Measurements from ENCODE around the gene CSRNP3. TPM values are rescaled to one million over a fixed set of nuclear protein-coding genes. Genes with fewer than 3 reads are reported as not detected.

The CSRNP3 gene
- total RNA-seq, 3 donors from 2014 or later (not counting 1 experiment from before 2014, with no cell fraction given): not detected

DNA sequence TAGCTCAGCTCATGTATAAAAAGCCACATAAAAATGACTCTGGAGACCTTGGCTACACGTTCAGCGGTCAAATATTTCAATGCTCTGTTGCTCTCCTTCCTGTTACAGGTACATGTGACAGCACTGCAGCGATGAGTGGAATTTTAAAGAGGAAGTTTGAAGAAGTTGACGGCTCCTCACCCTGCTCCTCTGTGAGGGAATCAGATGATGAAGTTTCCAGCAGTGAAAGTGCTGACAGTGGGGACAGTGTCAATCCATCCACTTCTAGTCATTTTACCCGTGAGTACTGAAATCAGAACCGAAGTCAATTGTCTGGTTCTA lies 125.4 kb downstream of the CSRNP3 start:
- DNase-seq (peak in 1 of 2 donors; percentile 1), ATAC-seq (no peak)
- 24% methylated on average over 6 of the region's 6 CpGs for WGBS (ENCODE audit: insufficient coverage)
- Mint-ChIP-seq H3K36me3 (no peaks in the 10 kb centered on the region), H3K27me3 (ENCODE audit: low read depth in 2 of 2) (peaks cover 2 to 7% of the 10 kb centered on the region in 2 donors), H3K9me3 (no peaks in the 10 kb centered on the region), H3K27ac (no peak overlapping the region), H3K4me3 (no peak overlapping the region), H3K4me1 (no peaks in the 10 kb centered on the region)
- Histone ChIP-seq H3K27me3 (ENCODE audit: control insufficient read depth, insufficient read depth, low read length) (no peaks in the 10 kb centered on the region), H3K27ac (ENCODE audit: low read length) (no peak overlapping the region), H3K4me3 (ENCODE audit: low read length) (no peak overlapping the region), H3K9me3 (ENCODE audit: control insufficient read depth, insufficient read depth, low read length) (peaks cover 3% of the 10 kb centered on the region), H3K4me1 (ENCODE audit: control insufficient read depth, insufficient read depth, low read length) (no peaks in the 10 kb centered on the region), H3K36me3 (ENCODE audit: control insufficient read depth, insufficient read depth, low read length) (no peaks in the 10 kb centered on the region)
- intact Hi-C loops (cut with micrococcal nuclease): no loop called here
- TF ChIP-seq, protein P1, sequence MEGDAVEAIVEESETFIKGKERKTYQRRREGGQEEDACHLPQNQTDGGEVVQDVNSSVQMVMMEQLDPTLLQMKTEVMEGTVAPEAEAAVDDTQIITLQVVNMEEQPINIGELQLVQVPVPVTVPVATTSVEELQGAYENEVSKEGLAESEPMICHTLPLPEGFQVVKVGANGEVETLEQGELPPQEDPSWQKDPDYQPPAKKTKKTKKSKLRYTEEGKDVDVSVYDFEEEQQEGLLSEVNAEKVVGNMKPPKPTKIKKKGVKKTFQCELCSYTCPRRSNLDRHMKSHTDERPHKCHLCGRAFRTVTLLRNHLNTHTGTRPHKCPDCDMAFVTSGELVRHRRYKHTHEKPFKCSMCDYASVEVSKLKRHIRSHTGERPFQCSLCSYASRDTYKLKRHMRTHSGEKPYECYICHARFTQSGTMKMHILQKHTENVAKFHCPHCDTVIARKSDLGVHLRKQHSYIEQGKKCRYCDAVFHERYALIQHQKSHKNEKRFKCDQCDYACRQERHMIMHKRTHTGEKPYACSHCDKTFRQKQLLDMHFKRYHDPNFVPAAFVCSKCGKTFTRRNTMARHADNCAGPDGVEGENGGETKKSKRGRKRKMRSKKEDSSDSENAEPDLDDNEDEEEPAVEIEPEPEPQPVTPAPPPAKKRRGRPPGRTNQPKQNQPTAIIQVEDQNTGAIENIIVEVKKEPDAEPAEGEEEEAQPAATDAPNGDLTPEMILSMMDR (IDR thresholded peaks at IDR 0.05): no peak

DNA sequence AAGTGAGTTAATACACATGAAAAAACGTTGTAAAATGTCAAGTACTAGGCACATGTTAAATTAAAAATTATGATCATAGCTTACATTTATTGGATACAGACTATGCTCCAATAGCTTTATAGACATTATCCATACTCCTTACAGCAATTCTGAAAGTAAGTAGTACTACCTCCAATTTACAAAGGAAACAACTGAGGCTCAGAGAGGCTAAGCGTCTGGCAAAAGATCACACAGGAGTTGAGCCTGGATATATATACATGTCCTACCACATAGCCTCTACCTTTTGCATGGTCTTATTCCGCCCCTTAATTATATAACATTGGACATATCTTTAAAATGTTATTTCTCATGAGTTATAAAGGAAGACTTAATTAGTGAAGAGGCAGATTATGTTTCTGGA lies 127.3 kb downstream of the CSRNP3 start:
- Mint-ChIP-seq H3K4me3 (no peak overlapping the region), H3K4me1 (no peaks in the 10 kb centered on the region), H3K9me3 (no peaks in the 10 kb centered on the region), H3K36me3 (no peaks in the 10 kb centered on the region), H3K27me3 (ENCODE audit: low read depth in 2 of 2) (peaks cover 2 to 7% of the 10 kb centered on the region in 2 donors), H3K27ac (no peak overlapping the region)
- H3K4me1 ChIP-seq (ENCODE audit: control insufficient read depth, insufficient read depth, low read length): no peaks in the 10 kb centered on the region
- H3K9me3 ChIP-seq (ENCODE audit: control insufficient read depth, insufficient read depth, low read length): no peaks in the 10 kb centered on the region
- H3K36me3 ChIP-seq (ENCODE audit: control insufficient read depth, insufficient read depth, low read length): no peaks in the 10 kb centered on the region
- intact Hi-C loops (cut with micrococcal nuclease): no loop called here
- TF ChIP-seq, protein P1 (IDR thresholded peaks at IDR 0.05): no peak
- DNase-seq: no peak
- WGBS (ENCODE audit: insufficient coverage): 100% methylated on average over 1 of the region's 3 CpGs
- no peak overlapping the region for H3K27ac ChIP-seq (ENCODE audit: low read length)
- no peak for ATAC-seq
- no peak overlapping the region for H3K4me3 ChIP-seq (ENCODE audit: low read length)
- no peaks in the 10 kb centered on the region for H3K27me3 ChIP-seq (ENCODE audit: control insufficient read depth, insufficient read depth, low read length)

DNA sequence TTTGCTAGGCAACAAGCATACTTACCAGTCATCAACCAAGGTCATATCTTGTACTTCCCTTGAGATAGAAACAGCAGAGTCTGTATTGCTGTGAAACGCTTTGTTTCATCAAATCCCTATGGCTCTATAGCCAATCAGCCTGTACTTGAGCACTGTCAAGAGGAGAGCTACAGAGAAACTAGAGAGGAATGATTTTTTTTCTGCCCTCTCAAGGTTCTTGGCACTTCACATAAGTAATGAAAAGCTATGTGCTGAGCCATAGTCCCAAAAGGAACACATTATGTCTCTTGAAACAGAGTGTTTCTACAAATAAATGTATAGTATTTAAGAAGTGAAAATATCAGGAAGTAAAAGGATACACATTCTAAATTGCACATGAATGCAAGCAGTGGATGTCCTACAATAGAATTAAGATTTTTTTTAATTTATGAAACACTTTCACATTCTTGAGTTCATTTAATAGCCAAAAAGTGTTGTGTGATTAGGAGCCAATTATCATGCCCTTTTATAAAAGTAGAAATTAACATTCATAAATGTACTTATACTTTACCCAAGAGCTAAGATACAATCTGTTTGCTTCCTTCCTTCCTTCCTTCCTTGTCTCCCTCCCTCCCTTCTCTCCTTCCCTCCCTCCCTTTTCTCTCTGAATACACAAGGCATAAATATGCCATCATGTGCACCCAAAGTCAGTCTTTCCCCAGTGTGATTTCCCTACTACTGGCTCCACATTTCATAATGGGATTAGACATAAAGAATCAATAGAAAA lies 131.8 kb downstream of the CSRNP3 start:
- Histone ChIP-seq H3K36me3 (ENCODE audit: control insufficient read depth, insufficient read depth, low read length) (no peaks in the 10 kb centered on the region), H3K27ac (ENCODE audit: low read length) (no peak overlapping the region), H3K4me3 (ENCODE audit: low read length) (no peak overlapping the region), H3K27me3 (ENCODE audit: control insufficient read depth, insufficient read depth, low read length) (no peaks in the 10 kb centered on the region), H3K9me3 (ENCODE audit: control insufficient read depth, insufficient read depth, low read length) (no peaks in the 10 kb centered on the region), H3K4me1 (ENCODE audit: control insufficient read depth, insufficient read depth, low read length) (no peaks in the 10 kb centered on the region)
- no peak for DNase-seq
- TF ChIP-seq, protein P1 (IDR thresholded peaks at IDR 0.05): no peak
- intact Hi-C loops (cut with micrococcal nuclease): no loop called here
- no peak for ATAC-seq
- H3K9me3 Mint-ChIP-seq: no peaks in the 10 kb centered on the region
- no peaks in the 10 kb centered on the region for H3K4me1 Mint-ChIP-seq
- no peaks in the 10 kb centered on the region for H3K36me3 Mint-ChIP-seq
- H3K4me3 Mint-ChIP-seq: no peak overlapping the region
- WGBS (ENCODE audit: insufficient coverage): 100% methylated on average over 1 of the region's 1 CpG
- H3K27me3 Mint-ChIP-seq (ENCODE audit: low read depth in 2 of 2): peaks cover 7 to 15% of the 10 kb centered on the region in 2 donors
- no peak overlapping the region for H3K27ac Mint-ChIP-seq
